Measurements from ENCODE around the gene GPN3.
A peak's percentile ranks its signal among the peaks of the same experiment; 100 is the strongest.

GPN3 gene

GRCh38 chr12:110498984-110499706 is 31.1 kb upstream of the GPN3 start:
- TF ChIP-seq POLR2AphosphoS5 (IDR thresholded peaks at IDR 0.05; ENCODE audit: low read depth, low read length) (no peak), SIN3A (IDR thresholded peaks at IDR 0.05; ENCODE audit: borderline replicate concordance, insufficient read depth, low read length) (no peak), REST (IDR thresholded peaks at IDR 0.05; ENCODE audit: insufficient read depth in 1 of 2, low read depth in 2 of 2, low read length in 2 of 2) (no peak), TAF1 (IDR thresholded peaks at IDR 0.05; ENCODE audit: borderline replicate concordance, insufficient read depth, low read length) (no peak), FOXP2 (optimal IDR thresholded peaks at IDR 0.05; ENCODE audit: borderline replicate concordance, extremely low read depth, extremely low read length, insufficient read depth) (no peak)

GRCh38 chr12:110475426-110475825 is 7.4 kb upstream of the GPN3 start:
- TF ChIP-seq REST (IDR thresholded peaks at IDR 0.05; ENCODE audit: insufficient read depth in 1 of 2, low read depth in 2 of 2, low read length in 2 of 2), result no peak
- TF ChIP-seq TAF1 (IDR thresholded peaks at IDR 0.05; ENCODE audit: borderline replicate concordance, insufficient read depth, low read length), result no peak
- TF ChIP-seq SIN3A (IDR thresholded peaks at IDR 0.05; ENCODE audit: borderline replicate concordance, insufficient read depth, low read length), result no peak
- TF ChIP-seq FOXP2 (optimal IDR thresholded peaks at IDR 0.05; ENCODE audit: borderline replicate concordance, extremely low read depth, extremely low read length, insufficient read depth), result no peak
- no peak for TF ChIP-seq POLR2AphosphoS5 (IDR thresholded peaks at IDR 0.05; ENCODE audit: low read depth, low read length)

GRCh38 chr12:110467847-110468213 is 227 bp downstream of the GPN3 start:
- TF ChIP-seq SIN3A (IDR thresholded peaks at IDR 0.05; ENCODE audit: borderline replicate concordance, insufficient read depth, low read length) (peak; percentile 63; the same call in 1 of the 2 replicates), TAF1 (IDR thresholded peaks at IDR 0.05; ENCODE audit: borderline replicate concordance, insufficient read depth, low read length) (no peak)

GRCh38 chr12:110466791-110467190 is 1.3 kb downstream of the GPN3 start:
- TF ChIP-seq TAF1 (IDR thresholded peaks at IDR 0.05; ENCODE audit: borderline replicate concordance, insufficient read depth, low read length), result no peak
- no peak for TF ChIP-seq FOXP2 (optimal IDR thresholded peaks at IDR 0.05; ENCODE audit: borderline replicate concordance, extremely low read depth, extremely low read length, insufficient read depth)
- no peak for TF ChIP-seq REST (IDR thresholded peaks at IDR 0.05; ENCODE audit: insufficient read depth in 1 of 2, low read depth in 2 of 2, low read length in 2 of 2)
- no peak for TF ChIP-seq POLR2AphosphoS5 (IDR thresholded peaks at IDR 0.05; ENCODE audit: low read depth, low read length)
- TF ChIP-seq SIN3A (IDR thresholded peaks at IDR 0.05; ENCODE audit: borderline replicate concordance, insufficient read depth, low read length), result no peak

- TF ChIP-seq FOXP2 (optimal IDR thresholded peaks at IDR 0.05; ENCODE audit: borderline replicate concordance, extremely low read depth, extremely low read length, insufficient read depth) (no peak), SIN3A (IDR thresholded peaks at IDR 0.05; ENCODE audit: borderline replicate concordance, insufficient read depth, low read length) (no peak), POLR2AphosphoS5 (IDR thresholded peaks at IDR 0.05; ENCODE audit: low read depth, low read length) (no peak), TAF1 (IDR thresholded peaks at IDR 0.05; ENCODE audit: borderline replicate concordance, insufficient read depth, low read length) (no peak), REST (IDR thresholded peaks at IDR 0.05; ENCODE audit: insufficient read depth in 1 of 2, low read depth in 2 of 2, low read length in 2 of 2) (no peak)
Measured at GRCh38 chr12:110465024-110465423, 3.0 kb downstream of the GPN3 start.
